KBM-7 (cell line): ENCODE data around the gene TMEM232.
"Not testable (repeated sequence)": the region's sequence is repeated elsewhere in the genome, so short reads cannot be mapped to it uniquely, and the experiment has no call there.

Experiments
- DNase-seq: peaks from one replicate; pipeline ENCODE4 v3.0.0-alpha.2; 2015
- in situ Hi-C: fragments of 300-500 bp; cut with MboI; formaldehyde crosslinking; loops from 2 replicates; pipeline ENCODE4 v1.14.3; 2020; ENCODE audit warnings: low sequenced_read_pairs, low pct_unique_long_range_greater_than_20kb, mixed read lengths

The TMEM232 gene

GRCh38 chr5:110726249-110727024, at the start of gene TMEM232:
Gene TMEM232, minus strand, starts transcription at chr5:110726671. Its CDS starts 59,319 bp downstream, at chr5:110667352.
- in situ Hi-C loops: no loop called here
- no peak for DNase-seq

GRCh38 chr5:110770286-110770685, 43.8 kb upstream of the TMEM232 start:
- in situ Hi-C loops: no loop called here
- no peak for DNase-seq

GRCh38 chr5:110769000-110769681, 42.7 kb upstream of the TMEM232 start:
- DNase-seq: no peak
- in situ Hi-C loops: no loop called here

- in situ Hi-C loops: no loop called here
- DNase-seq: no peak
Measured at GRCh38 chr5:110768138-110768860, 41.8 kb upstream of the TMEM232 start.

- DNase-seq: no peak
Measured at GRCh38 chr5:110760158-110760557, 33.7 kb upstream of the TMEM232 start.

GRCh38 chr5:110757118-110757729, 30.8 kb upstream of the TMEM232 start:
- in situ Hi-C loops: no loop called here
- DNase-seq: peak; percentile 73

More at GRCh38 chr5:110760158-110760557, 33.7 kb upstream of the TMEM232 start:
- in situ Hi-C loops: no loop called here

- no peak for DNase-seq
- in situ Hi-C loops: no loop called here
Measured at GRCh38 chr5:110754181-110754580, 27.7 kb upstream of the TMEM232 start.

GRCh38 chr5:110753600-110753999, 27.1 kb upstream of the TMEM232 start:
- in situ Hi-C loops: no loop called here
- DNase-seq: no peak

GRCh38 chr5:110752953-110753352, 26.5 kb upstream of the TMEM232 start:
- DNase-seq: no peak
- in situ Hi-C loops: no loop called here

GRCh38 chr5:110751902-110752762, 25.7 kb upstream of the TMEM232 start:
- in situ Hi-C loops: no loop called here

GRCh38 chr5:110738812-110739651, 12.6 kb upstream of the TMEM232 start, which contains the start of gene SLC25A46:
Gene SLC25A46, plus strand, starts transcription at chr5:110739007. Its CDS starts 113 bp downstream, at chr5:110739120.
- DNase-seq: peak; percentile 94
- in situ Hi-C loops: no loop called here

More at GRCh38 chr5:110751902-110752762, 25.7 kb upstream of the TMEM232 start:
- no peak for DNase-seq

GRCh38 chr5:110738503-110738811, 12.0 kb upstream of the TMEM232 start:
- in situ Hi-C loops: no loop called here
- no peak for DNase-seq

GRCh38 chr5:110736753-110737152, 10.3 kb upstream of the TMEM232 start:
- peak; percentile 15 for DNase-seq
- in situ Hi-C loops: no loop called here

GRCh38 chr5:110735556-110735955, 9.1 kb upstream of the TMEM232 start:
- in situ Hi-C loops: no loop called here
- no peak for DNase-seq

- in situ Hi-C loops: no loop called here
- no peak for DNase-seq
Measured at GRCh38 chr5:110734101-110734500, 7.6 kb upstream of the TMEM232 start.

- DNase-seq, in situ Hi-C loops: not testable (repeated sequence)
Measured at GRCh38 chr5:110731499-110731898, 5.0 kb upstream of the TMEM232 start.

- DNase-seq: no peak
- in situ Hi-C loops: no loop called here
Measured at GRCh38 chr5:110727025-110727314, 499 bp upstream of the TMEM232 start.

GRCh38 chr5:110718311-110718710, 8.2 kb downstream of the TMEM232 start:
- in situ Hi-C loops: no loop called here
- DNase-seq: no peak
